Thyroid gland (tissue), 4 donors: ENCODE measurements around the gene MRPL32.
"Not testable (repeated sequence)": the region's sequence is repeated elsewhere in the genome, so short reads cannot be mapped to it uniquely, and the experiment has no call there.

ENCODE experiments used
- CTCF ChIP-seq, 6 experiments: fragments of 200-600 bp in 3 of 6; fragments of 450-650 bp in 3 of 6; sonication (generic) in 3 of 6; IDR thresholded peaks; one replicate each; pipeline ENCODE4 v1.5.1; 2016 to 2019; ENCODE audit warnings: antibody characterized with exemption in 6 of 6, mild to moderate bottlenecking in 2 of 6, inconsistent platforms in 1 of 6, moderate library complexity in 1 of 6
- POLR2A ChIP-seq, 2 donors: fragments of 450-650 bp; IDR thresholded peaks; one replicate each; pipeline ENCODE4 v1.6.1; 2017; ENCODE audit warnings: antibody characterized with exemption in 2 of 2, mild to moderate bottlenecking in 2 of 2, moderate library complexity in 1 of 2

- TF ChIP-seq POLR2A, CTCF (IDR thresholded peaks at IDR 0.05): not testable (repeated sequence)
Observed at GRCh38 chr7:42885183-42885582, 47.0 kb upstream of the MRPL32 start.
